Body of pancreas (tissue), 4 donors: Measurements from ENCODE around the gene EMP1.

Source experiments
- CTCF ChIP-seq, 7 experiments: fragments of 450-650 bp in 4 of 7; fragments of 200-600 bp in 3 of 7; sonication (generic) in 3 of 7; IDR thresholded peaks; one replicate each; pipeline ENCODE4 v1.5.1; 2016 to 2019; ENCODE audit warnings: antibody characterized with exemption in 7 of 7
- POLR2A ChIP-seq, 3 donors: fragments of 450-650 bp; IDR thresholded peaks; one replicate each; pipeline ENCODE4 v1.6.1; 2016; ENCODE audit warnings: antibody characterized with exemption in 3 of 3, mild to moderate bottlenecking in 2 of 3

- no peak for TF ChIP-seq CTCF (IDR thresholded peaks at IDR 0.05)
- TF ChIP-seq POLR2A (IDR thresholded peaks at IDR 0.05): no peak
Observed at GRCh38 chr12:13182881-13183280, 13.6 kb upstream of the EMP1 start.
